Panc1 (cell line): ENCODE results near the gene DDX11. TPM values are rescaled to one million over a fixed set of nuclear protein-coding genes. Genes with fewer than 3 reads are reported as not detected.
A peak's percentile ranks its signal among the peaks of the same experiment; 100 is the strongest.

Experiments used
- ATAC-seq: fragments of 200-7000 bp; cut with Tn5 transposase; 2 replicates; pipeline ENCODE4 v1.9.1; 2020; ENCODE audit warnings: mild to moderate bottlenecking, moderate library complexity
- BruUV-seq: library from RNA; stranded (reverse); fragments of 400-500 nt; replicated peaks from 2 replicates; lab custom pipeline; 2021; lab: Mats Ljungman, UMichigan
- CTCF ChIA-PET: fragments of 300-600 bp; sonication (Branson Sonifier 250); formaldehyde crosslinking; loops from one replicate; lab custom pipeline; 2022; ENCODE audit warnings: antibody characterized with exemption; lab: Charles Lee
- POLR2A ChIA-PET: fragments of 300-600 bp; sonication (Branson Sonifier 250); formaldehyde crosslinking; loops from one replicate; lab custom pipeline; 2022; ENCODE audit warnings: antibody characterized with exemption; lab: Charles Lee
- DNase-seq: peaks from one replicate; pipeline ENCODE4 v3.0.0-alpha.2; 2010; ENCODE audit warnings: low read depth, low spot score
- H3K27ac ChIP-seq: 2 replicates; pipeline ENCODE4 v1.5.1; 2011; ENCODE audit warnings: mild to moderate bottlenecking, low read length, inconsistent platforms
- H3K27me3 ChIP-seq: fragments of 200-500 bp; sonication (Bioruptor generic); 2 replicates; pipeline ENCODE4 v1.6.0; 2014; ENCODE audit warnings: low read length, inconsistent platforms; ENCODE audit not compliant: control insufficient read depth, insufficient read depth
- H3K36me3 ChIP-seq: fragments of 200-500 bp; sonication (Bioruptor generic); 2 replicates; pipeline ENCODE4 v1.5.1; 2014; ENCODE audit warnings: inconsistent platforms, mild to moderate bottlenecking, low read length, moderate library complexity; ENCODE audit not compliant: control insufficient read depth, insufficient read depth
- H3K4me1 ChIP-seq: 2 replicates; pipeline ENCODE4 v1.5.1; 2011; ENCODE audit warnings: inconsistent platforms, mild to moderate bottlenecking, low read length, moderate library complexity; ENCODE audit not compliant: control insufficient read depth, insufficient read depth
- H3K4me3 ChIP-seq, 2 experiments: 2 replicates each; pipeline ENCODE4 v1.5.1; 2011 to 2012; ENCODE audit warnings: low read depth in 2 of 2, low read length in 2 of 2, mild to moderate bottlenecking in 2 of 2, inconsistent platforms in 1 of 2, moderate library complexity in 1 of 2
- H3K9me3 ChIP-seq: fragments of 200-500 bp; sonication (Bioruptor generic); 2 replicates; pipeline ENCODE4 v1.5.1; 2014; ENCODE audit warnings: low read depth, mild to moderate bottlenecking, inconsistent platforms, low read length, moderate library complexity; ENCODE audit not compliant: control insufficient read depth, insufficient read depth
- CTCF ChIP-seq: fragments of 450-650 bp; IDR thresholded peaks from 2 replicates; pipeline ENCODE4 v1.5.1; 2017; ENCODE audit warnings: mild to moderate bottlenecking
- POLR2AphosphoS5 ChIP-seq: IDR thresholded peaks from 2 replicates; pipeline ENCODE4 v1.6.1; 2012; ENCODE audit warnings: mild to moderate bottlenecking, low read depth, low read length, moderate library complexity
- REST ChIP-seq, 2 experiments: IDR thresholded peaks; 2 replicates each; pipeline ENCODE4 v1.6.1; 2011 to 2012; ENCODE audit warnings: low read depth in 2 of 2, control low read depth in 1 of 2, low read length in 1 of 2, mild to moderate bottlenecking in 1 of 2, moderate library complexity in 1 of 2; ENCODE audit not compliant: insufficient read depth in 1 of 2
- SIN3A ChIP-seq: IDR thresholded peaks from 2 replicates; pipeline ENCODE4 v1.6.1; 2012; ENCODE audit warnings: low read depth, mild to moderate bottlenecking, low read length, moderate library complexity, borderline replicate concordance; ENCODE audit not compliant: insufficient read depth
- TCF7L2 ChIP-seq: IDR thresholded peaks from 2 replicates; pipeline ENCODE4 v1.6.1; 2011; ENCODE audit warnings: mild to moderate bottlenecking, low read depth, low read length, inconsistent platforms
- in situ Hi-C: cut with HindIII; loops from 2 replicates; pipeline ENCODE4 v1.10.0; 2016; ENCODE audit warnings: low sequenced_read_pairs, low pct_unique_long_range_greater_than_20kb
- intact Hi-C: fragments of 100-400 bp; cut with micrococcal nuclease; formaldehyde crosslinking; loops from one replicate; pipeline ENCODE4 v1.10.0; 2022; ENCODE audit not compliant: unreplicated experiment
- total RNA-seq: library from RNA; stranded (reverse); gene quantifications from one replicate; pipeline ENCODE4 v1.2.1, GENCODE V29; 2021; ENCODE audit not compliant: unreplicated experiment

DDX11 gene
- total RNA-seq, 1 experiment from 2014 or later = 96.2 TPM

GRCh38 chr12:31119192-31119802 is 45.6 kb downstream of the DDX11 start:
- no peak overlapping the region for H3K27ac ChIP-seq
- CTCF ChIA-PET = no interaction called here
- POLR2A ChIA-PET = no interaction called here
- H3K9me3 ChIP-seq = no peaks in the 10 kb centered on the region
- H3K4me3 ChIP-seq = peak overlapping the region; percentile 46 to 74
- intact Hi-C loops (loop anchor here (5.0 kb wide), 2 partner anchors 58 to 118 kb away; no protein-coding TSS in a partner anchor), in situ Hi-C loops (no loop called here)
- TF ChIP-seq SIN3A (no peak), REST (IDR thresholded peaks at IDR 0.05; ENCODE audit: insufficient read depth in 1 of 2, low read depth in 2 of 2, low read length in 1 of 2) (no peak), TCF7L2 (no peak), POLR2AphosphoS5 (no peak), CTCF (no peak)
- DNase-seq (no peak), ATAC-seq (peak; percentile 52)
- H3K4me1 ChIP-seq = peaks cover 27% of the 10 kb centered on the region
- no TSS peak for BruUV-seq
- no peaks in the 10 kb centered on the region for H3K36me3 ChIP-seq
- no peaks in the 10 kb centered on the region; the same call in 1 of the 2 replicates for H3K27me3 ChIP-seq

- Histone ChIP-seq H3K27me3 (no peaks in the 10 kb centered on the region; the same call in 1 of the 2 replicates), H3K4me1 (peaks cover 27% of the 10 kb centered on the region), H3K27ac (no peak overlapping the region), H3K36me3 (no peaks in the 10 kb centered on the region), H3K4me3 (peak overlapping the region in 1 of 2 experiments; percentile 74; a peak in 1 of 4 replicates), H3K9me3 (no peaks in the 10 kb centered on the region)
- intact Hi-C loops = loop anchor here (5.0 kb wide), 2 partner anchors 57 to 117 kb away; no protein-coding TSS in a partner anchor
- POLR2A ChIA-PET = no interaction called here
- BruUV-seq = no TSS peak
- no peak for TF ChIP-seq SIN3A
- TF ChIP-seq POLR2AphosphoS5 = no peak
- no peak for TF ChIP-seq CTCF
- no peak for TF ChIP-seq TCF7L2
- TF ChIP-seq REST (IDR thresholded peaks at IDR 0.05; ENCODE audit: insufficient read depth in 1 of 2, low read depth in 2 of 2, low read length in 1 of 2) = no peak
- in situ Hi-C loops = no loop called here
- DNase-seq (no peak), ATAC-seq (no peak)
- CTCF ChIA-PET = no interaction called here
Measured at GRCh38 chr12:31119803-31120211, 46.1 kb downstream of the DDX11 start.
